ENCODE measurements around the gene CGNL1. TPM values are rescaled to one million over a fixed set of nuclear protein-coding genes. Genes with fewer than 3 reads are reported as not detected.
A peak's percentile ranks its signal among the peaks of the same experiment; 100 is the strongest.

CGNL1 gene
- total and polyA plus RNA-seq, 8 donors, result 7.3 to 35.8 (median 24.2) TPM

DNA sequence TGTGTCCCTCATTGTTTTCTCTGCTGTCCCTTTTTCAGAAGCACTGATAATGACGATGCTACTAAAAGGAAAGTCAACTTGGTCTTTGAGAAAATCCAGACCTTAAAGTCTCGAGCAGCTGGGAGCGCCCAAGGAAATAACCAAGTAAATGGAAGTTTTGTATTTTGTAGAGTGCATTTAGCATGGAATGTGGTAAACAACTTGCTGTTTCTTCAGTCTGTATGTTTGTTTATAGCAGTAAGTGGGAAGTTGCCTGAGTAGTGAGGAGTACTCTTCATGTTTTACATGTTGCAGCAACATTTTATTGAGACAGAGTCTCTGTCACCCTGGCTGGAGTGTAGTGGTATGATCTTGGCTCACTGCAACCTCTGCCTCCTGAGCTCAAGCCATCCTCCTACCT lies 66.0 kb downstream of the CGNL1 start:
- no peak overlapping the region for H3K4me3 ChIP-seq
- TF ChIP-seq, protein P1, sequence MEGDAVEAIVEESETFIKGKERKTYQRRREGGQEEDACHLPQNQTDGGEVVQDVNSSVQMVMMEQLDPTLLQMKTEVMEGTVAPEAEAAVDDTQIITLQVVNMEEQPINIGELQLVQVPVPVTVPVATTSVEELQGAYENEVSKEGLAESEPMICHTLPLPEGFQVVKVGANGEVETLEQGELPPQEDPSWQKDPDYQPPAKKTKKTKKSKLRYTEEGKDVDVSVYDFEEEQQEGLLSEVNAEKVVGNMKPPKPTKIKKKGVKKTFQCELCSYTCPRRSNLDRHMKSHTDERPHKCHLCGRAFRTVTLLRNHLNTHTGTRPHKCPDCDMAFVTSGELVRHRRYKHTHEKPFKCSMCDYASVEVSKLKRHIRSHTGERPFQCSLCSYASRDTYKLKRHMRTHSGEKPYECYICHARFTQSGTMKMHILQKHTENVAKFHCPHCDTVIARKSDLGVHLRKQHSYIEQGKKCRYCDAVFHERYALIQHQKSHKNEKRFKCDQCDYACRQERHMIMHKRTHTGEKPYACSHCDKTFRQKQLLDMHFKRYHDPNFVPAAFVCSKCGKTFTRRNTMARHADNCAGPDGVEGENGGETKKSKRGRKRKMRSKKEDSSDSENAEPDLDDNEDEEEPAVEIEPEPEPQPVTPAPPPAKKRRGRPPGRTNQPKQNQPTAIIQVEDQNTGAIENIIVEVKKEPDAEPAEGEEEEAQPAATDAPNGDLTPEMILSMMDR (IDR thresholded peaks at IDR 0.05), result no peak
- peaks cover 8 to 18% (median 9%) of the 10 kb centered on the region in 3 donors for H3K4me1 ChIP-seq
- H3K27me3 ChIP-seq, result no peaks in the 10 kb centered on the region
- no peaks in the 10 kb centered on the region for H3K9me3 ChIP-seq
- no peak for DNase-seq
- H3K27ac ChIP-seq, result no peak overlapping the region
- FAIRE-seq, result no peak
- ATAC-seq, result no peak
- peaks cover 0 to 9% (median 0%) of the 10 kb centered on the region in 3 donors for H3K36me3 ChIP-seq
- 92% methylated on average over 3 of the region's 3 CpGs for WGBS, 2 donors
- intact Hi-C loops (cut with DNase I), result no loop called here

- FAIRE-seq, result no peak
- peaks cover 8 to 18% (median 9%) of the 10 kb centered on the region in 3 donors for H3K4me1 ChIP-seq
- intact Hi-C loops (cut with DNase I), result no loop called here
Observed at GRCh38 chr15:57443486-57443885, 67.2 kb downstream of the CGNL1 start.

DNA sequence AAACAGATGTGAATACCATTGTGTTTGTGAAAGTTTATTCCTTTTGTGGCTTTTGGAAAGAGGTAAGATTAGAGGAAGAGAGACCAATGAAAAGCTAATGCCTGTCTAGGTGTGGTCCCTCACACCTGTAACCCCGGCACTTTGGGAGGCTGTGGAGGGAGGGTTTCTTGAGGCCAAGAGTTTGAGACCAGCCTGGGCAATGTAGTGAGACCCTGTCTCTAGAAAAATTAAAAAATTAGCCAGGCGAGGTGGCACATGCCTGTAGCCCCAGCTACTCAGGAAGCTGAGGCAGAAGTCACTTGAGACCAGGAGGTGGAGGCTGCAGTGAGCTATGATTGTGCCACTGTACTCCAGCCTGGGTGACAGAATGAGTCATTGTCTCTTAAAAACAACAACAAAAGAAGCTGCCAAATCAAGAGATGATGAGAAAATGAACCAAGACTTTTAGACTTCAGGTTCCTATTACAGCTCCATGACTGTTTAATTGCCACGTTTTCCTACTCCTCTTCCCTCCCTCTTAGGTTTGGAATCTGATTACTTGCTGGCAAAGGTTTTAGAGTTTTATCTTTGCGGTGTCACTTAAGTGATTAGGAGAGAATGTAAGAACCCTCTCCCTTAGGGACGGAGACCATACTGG lies 68.7 kb downstream of the CGNL1 start:
- FAIRE-seq (no peak), ATAC-seq (peak; percentile 33 to 56 (median 38)), DNase-seq (no peak)
- WGBS, 2 donors, result 53 to 57% methylated on average over 5 of the region's 5 CpGs
- intact Hi-C loops (cut with DNase I), result no loop called here
- peak overlapping the region in 1 of 4 donors; percentile 10 for H3K27ac ChIP-seq
- H3K4me3 ChIP-seq, result no peak overlapping the region
- H3K4me1 ChIP-seq, result peaks cover 9 to 18% (median 16%) of the 10 kb centered on the region in 3 donors
- TF ChIP-seq, protein P1 (IDR thresholded peaks at IDR 0.05), result no peak
- no peaks in the 10 kb centered on the region for H3K27me3 ChIP-seq
- H3K9me3 ChIP-seq, result no peaks in the 10 kb centered on the region
- peaks cover 0 to 9% (median 0%) of the 10 kb centered on the region in 3 donors for H3K36me3 ChIP-seq

More at GRCh38 chr15:57443486-57443885, 67.2 kb downstream of the CGNL1 start:
- Histone ChIP-seq H3K27me3 (no peaks in the 10 kb centered on the region), H3K36me3 (peaks cover 0 to 9% (median 0%) of the 10 kb centered on the region in 3 donors), H3K9me3 (no peaks in the 10 kb centered on the region), H3K4me3 (no peak overlapping the region), H3K27ac (no peak overlapping the region)
- no peak for ATAC-seq
- TF ChIP-seq, protein P1 (IDR thresholded peaks at IDR 0.05), result no peak
- 92 to 95% methylated on average over 8 of the region's 8 CpGs for WGBS, 2 donors
- no peak for DNase-seq

DNA sequence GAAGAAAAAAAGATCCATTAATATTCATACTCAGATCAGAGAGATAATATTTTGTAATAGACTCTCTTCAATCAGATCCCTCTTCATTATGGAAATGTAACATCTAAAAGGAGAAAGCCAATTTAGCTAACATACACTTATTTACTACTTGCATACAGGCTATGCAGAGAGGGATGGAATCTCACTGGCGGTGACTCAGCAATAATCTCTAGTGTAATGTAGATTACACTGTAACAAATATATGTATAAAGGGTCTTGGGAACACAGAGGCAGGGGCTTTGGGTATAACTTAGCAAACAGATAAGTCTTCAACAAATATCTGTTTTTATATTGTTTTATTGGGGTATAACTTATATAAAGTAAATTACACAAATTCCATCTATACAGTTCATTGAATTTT lies 69.6 kb downstream of the CGNL1 start:
- H3K4me1 ChIP-seq, result peaks cover 9 to 17% (median 14%) of the 10 kb centered on the region in 3 donors
- intact Hi-C loops (cut with DNase I), result no loop called here
- WGBS, 2 donors, result 89 to 93% methylated on average over 1 of the region's 1 CpG
- no peaks in the 10 kb centered on the region for H3K27me3 ChIP-seq
- TF ChIP-seq, protein P1 (IDR thresholded peaks at IDR 0.05), result no peak
- FAIRE-seq (no peak), ATAC-seq (peak in 2 of 4 donors; percentile 45 to 55), DNase-seq (no peak)
- no peak overlapping the region for H3K27ac ChIP-seq
- no peaks in the 10 kb centered on the region for H3K9me3 ChIP-seq
- peaks cover 0 to 9% (median 0%) of the 10 kb centered on the region in 3 donors for H3K36me3 ChIP-seq
- H3K4me3 ChIP-seq, result no peak overlapping the region

GRCh38 chr15:57446393-57446792 lies 70.1 kb downstream of the CGNL1 start:
- TF ChIP-seq, protein P1 (IDR thresholded peaks at IDR 0.05), result no peak
- FAIRE-seq (no peak), DNase-seq (no peak), ATAC-seq (no peak)
- Histone ChIP-seq H3K9me3 (no peaks in the 10 kb centered on the region), H3K4me1 (peaks cover 6 to 17% (median 11%) of the 10 kb centered on the region in 3 donors), H3K27me3 (no peaks in the 10 kb centered on the region), H3K36me3 (peaks cover 0 to 9% (median 0%) of the 10 kb centered on the region in 3 donors), H3K27ac (no peak overlapping the region), H3K4me3 (no peak overlapping the region)
- intact Hi-C loops (cut with DNase I), result no loop called here
- 91 to 93% methylated on average over 3 of the region's 3 CpGs for WGBS, 2 donors
